Ovary (tissue), 9 donors: ENCODE measurements around the gene LRRIQ1. TPM values are rescaled to one million over a fixed set of nuclear protein-coding genes. Genes with fewer than 3 reads are reported as not detected.

Experiments used
- DNase-seq, 5 donors: peaks; one replicate each; pipeline ENCODE4 v3.0.0-alpha.2; 2019 to 2020
- H3K27ac ChIP-seq, 2 donors: fragments of 200-600 bp; one replicate each; pipeline versions ENCODE4 v1.5.1 to v1.8.0; 2019 to 2022
- H3K27me3 ChIP-seq: fragments of 200-600 bp; one replicate; pipeline ENCODE4 v1.8.0; 2022
- H3K36me3 ChIP-seq: fragments of 200-600 bp; sonication (generic); one replicate; pipeline ENCODE4 v1.5.1; 2019
- H3K4me1 ChIP-seq: one replicate; pipeline ENCODE4 v1.8.1; 2013; ENCODE audit warnings: mild to moderate bottlenecking, moderate library complexity; ENCODE audit not compliant: insufficient read depth
- H3K4me3 ChIP-seq: fragments of 200-600 bp; sonication (generic); one replicate; pipeline ENCODE4 v1.5.1; 2017
- H3K9me3 ChIP-seq, 2 donors: fragments of 200-600 bp in 1 of 2; sonication (generic) in 1 of 2; one replicate each; pipeline versions ENCODE4 v1.5.1 to v1.8.1; 2013 to 2019; ENCODE audit warnings: mild to moderate bottlenecking in 1 of 2, moderate library complexity in 1 of 2
- CTCF ChIP-seq, 3 donors: fragments of 450-650 bp in 2 of 3; fragments of 200-600 bp in 1 of 3; IDR thresholded peaks; one replicate each; pipeline versions ENCODE4 v1.5.1 to v1.8.0; 2016 to 2022; ENCODE audit warnings: antibody characterized with exemption in 3 of 3, mild to moderate bottlenecking in 1 of 3
- EP300 ChIP-seq: sonication (generic); formaldehyde crosslinking; IDR thresholded peaks from one replicate; pipeline ENCODE4 v1.6.1; 2017; ENCODE audit warnings: antibody characterized with exemption
- POLR2A ChIP-seq: fragments of 450-650 bp; IDR thresholded peaks from one replicate; pipeline ENCODE4 v1.6.1; 2017; ENCODE audit warnings: antibody characterized with exemption, mild to moderate bottlenecking, moderate library complexity
- WGBS, 3 donors: extraction: QIAGEN DNeasy Blood & Tissue Kit in 1 of 3; methylation state at CpG; one replicate each; pipeline versions ENCODE4 v1.1.5 to v1.1.7; 2013 to 2017; 5-methylcytosine and 5-hydroxymethylcytosine counted together
- intact Hi-C, 4 donors: fragments of 100-400 bp; cut with DNase I; formaldehyde crosslinking; loops; one replicate each; pipeline versions ENCODE4 v1.11.0 to v1.15.1; 2022 to 2023
- polyA plus RNA-seq, 2 donors: library from polyadenylated mRNA; stranded (reverse); fragments of 200-250 nt in 1 of 2; fragments of 350-450 nt in 1 of 2; fragmentation: Illumina TruSeq in 1 of 2; extraction: RNeasy Lipid Tissue Mini Kit (QIAGEN cat#74804) in 1 of 2; gene quantifications; one replicate each; pipeline ENCODE4 v1.2.3, GENCODE V29; 2013 to 2014
- total RNA-seq, 7 donors: library from RNA; depleted of rRNA in 2 of 7; stranded (reverse); fragments of >200 nt in 2 of 7; fragmentation: NEBNext Ultra II Directional in 3 of 7; extraction: Animal tissue kit (Norgen Biotek cat#: 25700) in 3 of 7; gene quantifications; one replicate each; pipeline versions ENCODE4 v1.1.0 to v1.2.4, GENCODE V29; 2016 to 2023
- donor health status: DM: no; HTN: no; CAD: no; lungs with moderate emphysema.
- donor health status: DM: no; HTN: no; CAD: no.
- donor health status: Bipolar disorder and iron deficiency.
- donor health status: DM: yes; HTN: yes; CAD: no.
- donor health status: DM: no; HTN: no; CAD: no.
- donor health status: DM: yes; HTN: yes; CAD: no.

LRRIQ1 gene
- total and polyA plus RNA-seq, 9 donors = 0.04 to 18.6 (median 1.2) TPM; not detected in 1

- DNase-seq = no peak
- Histone ChIP-seq H3K9me3 (no peaks in the 10 kb centered on the region), H3K4me1 (no peaks in the 10 kb centered on the region), H3K4me3 (no peak overlapping the region), H3K27me3 (no peaks in the 10 kb centered on the region), H3K36me3 (no peaks in the 10 kb centered on the region), H3K27ac (no peak overlapping the region)
- no peak for TF ChIP-seq POLR2A
- TF ChIP-seq EP300 = no peak
- TF ChIP-seq CTCF (IDR thresholded peaks at IDR 0.05) = no peak
- intact Hi-C loops = no loop called here
- 83 to 94% (median 87%) methylated on average over 1 of the region's 1 CpG for WGBS, 3 donors
These were observed 111.2 kb downstream of the LRRIQ1 start for GRCh38 chr12:85147331-85147730.

- intact Hi-C loops = no loop called here
- Histone ChIP-seq H3K27me3 (no peaks in the 10 kb centered on the region), H3K9me3 (no peaks in the 10 kb centered on the region), H3K27ac (no peak overlapping the region), H3K4me3 (no peak overlapping the region), H3K36me3 (no peaks in the 10 kb centered on the region), H3K4me1 (no peaks in the 10 kb centered on the region)
- 24 to 32% (median 30%) methylated on average over 2 of the region's 2 CpGs for WGBS, 3 donors
- TF ChIP-seq POLR2A (no peak), EP300 (no peak), CTCF (IDR thresholded peaks at IDR 0.05) (no peak)
- no peak for DNase-seq
These were observed 116.2 kb downstream of the LRRIQ1 start for GRCh38 chr12:85152311-85152729.

GRCh38 chr12:85155791-85156190 is 119.6 kb downstream of the LRRIQ1 start:
- 27 to 36% (median 29%) methylated on average over 2 of the region's 2 CpGs for WGBS, 3 donors
- intact Hi-C loops = no loop called here

GRCh38 chr12:85156569-85156968 is 120.4 kb downstream of the LRRIQ1 start:
- DNase-seq = no peak
- H3K4me1 ChIP-seq = no peaks in the 10 kb centered on the region
- TF ChIP-seq EP300 (no peak), POLR2A (no peak), CTCF (IDR thresholded peaks at IDR 0.05) (no peak)
- WGBS, 3 donors = 68 to 70% (median 69%) methylated on average over 3 of the region's 3 CpGs
- no peak overlapping the region for H3K4me3 ChIP-seq
- no peaks in the 10 kb centered on the region for H3K36me3 ChIP-seq
- H3K9me3 ChIP-seq = no peaks in the 10 kb centered on the region
- H3K27me3 ChIP-seq = no peaks in the 10 kb centered on the region
- intact Hi-C loops = no loop called here
- H3K27ac ChIP-seq = no peak overlapping the region

More at GRCh38 chr12:85155791-85156190, 119.6 kb downstream of the LRRIQ1 start:
- TF ChIP-seq EP300 (no peak), CTCF (IDR thresholded peaks at IDR 0.05) (no peak), POLR2A (no peak)
- H3K36me3 ChIP-seq = no peaks in the 10 kb centered on the region
- no peaks in the 10 kb centered on the region for H3K4me1 ChIP-seq
- no peaks in the 10 kb centered on the region for H3K27me3 ChIP-seq
- no peak overlapping the region for H3K4me3 ChIP-seq
- H3K27ac ChIP-seq = no peak overlapping the region
- DNase-seq = no peak
- no peaks in the 10 kb centered on the region for H3K9me3 ChIP-seq
